ENCODE measurements around the gene MYO5B. TPM values are rescaled to one million over a fixed set of nuclear protein-coding genes. Genes with fewer than 3 reads are reported as not detected.

Gene MYO5B
- total RNA-seq, 1 donor from 2014 or later, result 6.7 TPM

- Histone ChIP-seq H3K27ac (no peak overlapping the region), H3K9me3 (ENCODE audit: low read depth) (no peaks in the 10 kb centered on the region), H3K4me3 (no peak overlapping the region), H4K20me1 (ENCODE audit: low read depth) (no peaks in the 10 kb centered on the region), H3K9ac (no peak overlapping the region), H3K4me1 (no peaks in the 10 kb centered on the region), H2AFZ (replicated peaks) (no peak overlapping the region), H3K79me2 (ENCODE audit: low read depth) (no peaks in the 10 kb centered on the region), H3K27me3 (no peaks in the 10 kb centered on the region), H3K36me3 (no peaks in the 10 kb centered on the region), H3F3A (ENCODE audit: low read depth) (no peaks in the 10 kb centered on the region), H3K4me2 (no peak overlapping the region)
- Mint-ChIP-seq H3K27ac (no peak overlapping the region), H3K4me1 (peaks cover 16% of the 10 kb centered on the region), H3K4me3 (no peak overlapping the region), H3K9me3 (no peaks in the 10 kb centered on the region), H3K27me3 (ENCODE audit: insufficient read depth, low read depth) (peaks cover 6% of the 10 kb centered on the region), H3K36me3 (no peaks in the 10 kb centered on the region)
- TF ChIP-seq, protein P1, sequence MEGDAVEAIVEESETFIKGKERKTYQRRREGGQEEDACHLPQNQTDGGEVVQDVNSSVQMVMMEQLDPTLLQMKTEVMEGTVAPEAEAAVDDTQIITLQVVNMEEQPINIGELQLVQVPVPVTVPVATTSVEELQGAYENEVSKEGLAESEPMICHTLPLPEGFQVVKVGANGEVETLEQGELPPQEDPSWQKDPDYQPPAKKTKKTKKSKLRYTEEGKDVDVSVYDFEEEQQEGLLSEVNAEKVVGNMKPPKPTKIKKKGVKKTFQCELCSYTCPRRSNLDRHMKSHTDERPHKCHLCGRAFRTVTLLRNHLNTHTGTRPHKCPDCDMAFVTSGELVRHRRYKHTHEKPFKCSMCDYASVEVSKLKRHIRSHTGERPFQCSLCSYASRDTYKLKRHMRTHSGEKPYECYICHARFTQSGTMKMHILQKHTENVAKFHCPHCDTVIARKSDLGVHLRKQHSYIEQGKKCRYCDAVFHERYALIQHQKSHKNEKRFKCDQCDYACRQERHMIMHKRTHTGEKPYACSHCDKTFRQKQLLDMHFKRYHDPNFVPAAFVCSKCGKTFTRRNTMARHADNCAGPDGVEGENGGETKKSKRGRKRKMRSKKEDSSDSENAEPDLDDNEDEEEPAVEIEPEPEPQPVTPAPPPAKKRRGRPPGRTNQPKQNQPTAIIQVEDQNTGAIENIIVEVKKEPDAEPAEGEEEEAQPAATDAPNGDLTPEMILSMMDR (IDR thresholded peaks at IDR 0.05), result no peak
- TF ChIP-seq EZH2 (IDR thresholded peaks at IDR 0.05) (no peak), EZH2phosphoT487 (IDR thresholded peaks at IDR 0.05) (no peak)
- DNase-seq (ENCODE audit: low spot score), result no peak
Measured at GRCh38 chr18:49997558-49997957, 197.4 kb downstream of the MYO5B start.

- Histone ChIP-seq H3F3A (ENCODE audit: low read depth) (no peaks in the 10 kb centered on the region), H2AFZ (replicated peaks) (no peak overlapping the region), H3K27me3 (no peaks in the 10 kb centered on the region)
Measured at GRCh38 chr18:49994410-49994809, 200.5 kb downstream of the MYO5B start.

GRCh38 chr18:49993299-49993698, 201.6 kb downstream of the MYO5B start:
- Histone ChIP-seq H2AFZ (replicated peaks) (no peak overlapping the region), H3F3A (ENCODE audit: low read depth) (no peaks in the 10 kb centered on the region), H3K9me3 (ENCODE audit: low read depth) (no peaks in the 10 kb centered on the region), H3K4me1 (no peaks in the 10 kb centered on the region), H3K4me2 (no peak overlapping the region), H4K20me1 (ENCODE audit: low read depth) (no peaks in the 10 kb centered on the region), H3K27ac (no peak overlapping the region), H3K4me3 (no peak overlapping the region), H3K36me3 (no peaks in the 10 kb centered on the region), H3K79me2 (ENCODE audit: low read depth) (no peaks in the 10 kb centered on the region), H3K9ac (no peak overlapping the region), H3K27me3 (no peaks in the 10 kb centered on the region)
- Mint-ChIP-seq H3K36me3 (no peaks in the 10 kb centered on the region), H3K4me3 (no peak overlapping the region), H3K27ac (no peak overlapping the region), H3K9me3 (no peaks in the 10 kb centered on the region), H3K27me3 (ENCODE audit: insufficient read depth, low read depth) (peaks cover 6% of the 10 kb centered on the region), H3K4me1 (peaks cover 5% of the 10 kb centered on the region)
- no peak for DNase-seq (ENCODE audit: low spot score)
- TF ChIP-seq EZH2 (IDR thresholded peaks at IDR 0.05), result no peak

More at GRCh38 chr18:49994410-49994809, 200.5 kb downstream of the MYO5B start:
- DNase-seq (ENCODE audit: low spot score), result no peak
- no peaks in the 10 kb centered on the region for H3K79me2 ChIP-seq (ENCODE audit: low read depth)
- H3K4me3 Mint-ChIP-seq, result no peak overlapping the region
- TF ChIP-seq EZH2 (IDR thresholded peaks at IDR 0.05) (no peak), EZH2phosphoT487 (IDR thresholded peaks at IDR 0.05) (no peak)
- TF ChIP-seq, protein P1 (IDR thresholded peaks at IDR 0.05), result no peak
- H3K27ac Mint-ChIP-seq, result no peak overlapping the region
- H3K9me3 ChIP-seq (ENCODE audit: low read depth), result no peaks in the 10 kb centered on the region
- H3K27me3 Mint-ChIP-seq (ENCODE audit: insufficient read depth, low read depth), result peaks cover 6% of the 10 kb centered on the region
- H3K36me3 Mint-ChIP-seq, result no peaks in the 10 kb centered on the region
- no peaks in the 10 kb centered on the region for H3K36me3 ChIP-seq
- no peaks in the 10 kb centered on the region for H3K4me1 ChIP-seq
- no peak overlapping the region for H3K27ac ChIP-seq
- no peaks in the 10 kb centered on the region for H4K20me1 ChIP-seq (ENCODE audit: low read depth)
- H3K4me1 Mint-ChIP-seq, result peaks cover 5% of the 10 kb centered on the region
- no peaks in the 10 kb centered on the region for H3K9me3 Mint-ChIP-seq
- H3K9ac ChIP-seq, result no peak overlapping the region
- H3K4me3 ChIP-seq, result no peak overlapping the region
- no peak overlapping the region for H3K4me2 ChIP-seq

DNA sequence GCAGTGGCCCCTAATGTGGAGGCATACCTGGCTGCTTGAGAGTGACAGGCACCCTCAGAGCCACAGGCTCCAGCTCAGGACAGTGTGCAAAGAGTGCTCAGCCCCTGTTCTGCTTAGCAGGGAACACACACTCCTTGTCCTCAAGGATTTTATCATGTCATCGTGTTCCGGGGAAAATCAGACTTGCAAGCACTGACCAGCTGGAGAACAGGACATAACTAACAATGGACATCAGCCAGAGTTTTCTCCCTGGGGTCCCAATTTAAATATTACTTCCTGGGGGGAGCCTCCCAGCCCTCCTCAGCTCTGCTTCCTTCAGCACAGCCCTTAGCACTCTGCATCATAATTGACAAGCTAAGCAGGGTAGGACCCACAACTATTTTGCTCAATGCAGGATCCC, 206.2 kb downstream of the MYO5B start:
- Histone ChIP-seq H3K9me3 (ENCODE audit: low read depth) (no peaks in the 10 kb centered on the region), H4K20me1 (ENCODE audit: low read depth) (no peaks in the 10 kb centered on the region), H2AFZ (replicated peaks) (no peak overlapping the region), H3F3A (ENCODE audit: low read depth) (no peaks in the 10 kb centered on the region), H3K4me2 (no peak overlapping the region), H3K36me3 (no peaks in the 10 kb centered on the region), H3K27me3 (no peaks in the 10 kb centered on the region), H3K27ac (no peak overlapping the region), H3K79me2 (ENCODE audit: low read depth) (no peaks in the 10 kb centered on the region), H3K4me1 (no peaks in the 10 kb centered on the region), H3K9ac (no peak overlapping the region), H3K4me3 (no peak overlapping the region)
- Mint-ChIP-seq H3K4me3 (no peak overlapping the region), H3K27ac (no peak overlapping the region), H3K9me3 (no peaks in the 10 kb centered on the region), H3K4me1 (peaks cover 3% of the 10 kb centered on the region), H3K27me3 (ENCODE audit: insufficient read depth, low read depth) (peaks cover 5% of the 10 kb centered on the region), H3K36me3 (no peaks in the 10 kb centered on the region)
- DNase-seq (ENCODE audit: low spot score), result no peak
- TF ChIP-seq EZH2 (IDR thresholded peaks at IDR 0.05) (no peak), EZH2phosphoT487 (IDR thresholded peaks at IDR 0.05) (no peak)
- TF ChIP-seq, protein P1 (IDR thresholded peaks at IDR 0.05), result no peak
